Bone marrow (tissue), 2 donors: ENCODE data around the gene GRM2.
"Not testable (repeated sequence)": the region's sequence is repeated elsewhere in the genome, so short reads cannot be mapped to it uniquely, and the experiment has no call there.

ENCODE experiments used
- DNase-seq, 2 donors: peaks; one replicate each; lab custom pipeline; 2025; lab: John Stamatoyannopoulos, UW

GRM2 gene

DNA sequence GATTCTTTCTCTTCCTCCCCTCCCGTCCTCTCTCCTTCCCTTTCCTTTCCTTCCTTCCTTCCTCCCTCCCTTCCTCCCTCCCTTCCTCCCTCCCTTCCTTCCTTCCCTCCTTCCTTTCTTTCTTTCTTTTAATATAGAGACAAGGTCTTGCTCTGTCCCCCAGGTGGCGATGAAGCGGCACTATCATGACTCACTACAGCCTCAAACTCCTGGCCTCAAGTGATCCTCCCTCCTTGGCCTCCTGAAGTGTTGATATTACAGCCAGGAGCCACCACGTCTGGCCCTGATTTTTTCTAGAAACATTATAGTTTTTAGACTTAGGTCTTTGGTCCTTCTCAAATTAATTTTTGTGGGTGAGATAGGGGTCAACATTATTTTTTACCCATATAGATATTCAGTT, 15.5 kb downstream of the GRM2 start:
- DNase-seq = no peak

DNA sequence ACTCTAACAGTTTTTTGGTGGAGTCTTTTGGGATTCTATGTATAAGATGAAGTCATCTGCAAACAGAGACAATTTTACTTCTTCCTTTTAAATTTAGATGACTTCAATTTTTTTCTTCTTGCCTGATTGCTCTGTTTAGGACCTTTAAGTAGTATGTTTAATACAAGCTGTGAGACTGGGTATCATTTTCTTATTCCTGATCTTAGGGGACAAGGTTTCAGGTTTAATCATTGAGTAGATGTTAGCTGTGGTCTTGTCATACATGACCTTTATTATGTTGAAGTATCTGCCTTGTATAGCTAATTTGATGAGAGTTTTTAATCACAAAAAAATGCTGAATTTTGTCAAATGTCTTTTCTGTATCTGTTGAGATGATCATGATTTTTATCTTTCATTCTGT, 20.6 kb downstream of the GRM2 start:
- no peak for DNase-seq

DNA sequence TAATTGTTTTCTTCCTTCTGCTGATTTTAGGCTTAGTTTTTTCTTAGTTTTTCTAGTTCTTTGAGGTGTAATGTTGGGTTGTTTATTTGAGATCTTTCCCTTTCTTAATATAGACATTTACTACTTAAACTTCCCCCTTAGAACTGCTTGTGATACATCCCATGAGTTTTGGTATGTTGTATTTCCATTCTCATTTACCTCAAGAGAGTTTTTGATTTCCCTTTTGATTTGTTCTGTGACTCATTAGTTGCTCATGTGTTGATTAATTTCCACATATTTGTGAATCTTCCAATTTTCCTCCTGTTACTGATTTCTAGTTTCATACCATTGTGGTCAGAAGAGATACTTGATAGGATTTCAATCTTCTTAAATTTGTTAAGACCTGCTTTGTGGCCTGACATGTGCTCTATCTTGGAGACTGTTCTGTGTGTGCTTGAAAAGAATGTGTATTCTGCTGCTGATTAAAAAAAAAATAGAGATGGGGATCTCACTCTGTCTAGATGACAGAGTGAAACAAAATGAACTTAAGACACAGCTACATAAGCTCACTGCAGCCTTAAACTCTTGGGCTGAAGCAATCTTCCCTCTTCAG, 22.3 kb downstream of the GRM2 start:
- no peak for DNase-seq

DNA sequence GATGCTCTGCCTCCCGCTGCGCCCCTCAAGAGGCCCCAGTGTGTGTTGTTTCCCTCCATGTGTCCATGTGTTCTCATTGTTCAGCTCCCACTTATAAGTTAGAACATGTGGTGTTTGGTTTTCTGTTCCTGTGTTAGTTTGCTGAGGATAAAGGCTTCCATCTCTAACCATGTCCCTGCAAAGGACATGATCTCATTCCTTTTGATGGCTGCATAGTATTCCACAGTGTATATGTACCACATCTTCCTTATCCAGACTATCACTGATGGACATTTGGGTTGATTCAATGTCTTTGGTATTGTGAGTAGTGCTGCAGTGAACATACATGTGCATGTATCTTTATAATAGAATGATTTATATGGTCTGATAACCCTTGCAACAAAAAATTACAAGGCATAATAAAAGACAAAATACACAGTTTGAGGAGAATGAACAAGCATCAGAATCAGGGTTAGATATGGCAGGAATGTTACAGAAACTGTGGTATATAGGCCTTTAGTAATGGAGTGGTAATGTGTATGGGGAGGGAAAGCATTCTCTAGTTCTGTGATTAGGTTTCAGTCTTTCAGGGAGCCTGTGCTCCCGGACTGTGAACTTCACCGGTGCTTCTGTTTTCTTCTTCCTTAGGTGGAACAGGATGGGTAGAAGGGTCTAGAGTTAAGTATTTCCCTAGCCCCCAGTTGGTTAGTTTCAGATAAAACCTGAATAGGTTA, 27.1 kb downstream of the GRM2 start:
- DNase-seq = no peak

DNA sequence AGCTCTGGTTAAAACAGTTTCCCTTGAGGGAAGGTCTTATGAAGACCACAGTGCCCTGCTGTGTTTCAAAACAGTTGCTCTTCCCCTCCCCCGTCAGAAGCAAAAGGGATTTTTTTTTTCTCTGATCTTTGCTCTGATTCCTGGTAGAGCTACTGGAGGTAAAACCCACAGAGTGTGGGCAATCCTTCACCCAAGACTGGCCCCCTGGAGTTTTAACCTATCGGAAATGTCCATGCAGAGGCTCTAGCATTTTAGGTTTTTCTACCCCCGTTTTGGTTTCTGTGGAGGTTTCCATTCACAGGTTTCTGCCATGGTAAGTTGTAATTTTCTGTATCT, 27.7 kb downstream of the GRM2 start:
- DNase-seq = no peak

DNA sequence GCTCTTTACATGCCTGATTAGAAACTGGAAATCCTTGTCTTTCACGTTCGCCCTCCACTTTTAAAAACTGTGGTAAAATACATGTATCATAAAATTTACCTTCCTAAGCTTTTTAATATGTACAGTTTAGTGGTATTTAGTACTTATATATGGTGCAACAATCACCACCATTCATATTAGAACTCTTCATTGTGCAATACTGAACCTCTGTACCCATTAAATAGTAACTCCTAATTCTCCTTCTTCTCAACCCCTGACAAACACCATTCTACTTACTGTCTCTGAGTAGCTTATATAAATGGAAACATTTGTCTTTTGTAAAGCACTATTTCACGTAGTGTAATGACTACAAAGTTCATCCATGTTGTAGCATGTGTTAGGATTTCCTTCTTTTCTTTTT, 28.2 kb downstream of the GRM2 start:
- DNase-seq = no peak

DNA sequence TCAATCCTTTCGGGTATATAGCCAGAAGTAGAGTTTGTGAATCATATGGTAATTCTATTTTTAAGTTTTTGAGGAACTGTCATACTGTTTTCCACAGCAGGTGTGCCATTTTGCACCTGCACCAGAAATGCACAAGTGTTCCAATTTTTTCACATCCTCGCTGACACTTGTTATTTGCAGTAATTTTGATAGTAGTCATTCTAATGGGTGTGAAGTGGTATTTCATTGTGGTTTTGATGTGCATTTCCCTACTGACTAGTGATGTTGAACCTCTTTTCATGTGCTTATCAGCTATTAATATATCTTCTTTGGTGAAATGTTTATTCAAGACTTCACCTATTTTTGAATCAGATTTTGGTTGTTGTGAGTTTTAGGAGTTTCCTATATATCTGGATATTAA, 29.1 kb downstream of the GRM2 start:
- DNase-seq = no peak

DNA sequence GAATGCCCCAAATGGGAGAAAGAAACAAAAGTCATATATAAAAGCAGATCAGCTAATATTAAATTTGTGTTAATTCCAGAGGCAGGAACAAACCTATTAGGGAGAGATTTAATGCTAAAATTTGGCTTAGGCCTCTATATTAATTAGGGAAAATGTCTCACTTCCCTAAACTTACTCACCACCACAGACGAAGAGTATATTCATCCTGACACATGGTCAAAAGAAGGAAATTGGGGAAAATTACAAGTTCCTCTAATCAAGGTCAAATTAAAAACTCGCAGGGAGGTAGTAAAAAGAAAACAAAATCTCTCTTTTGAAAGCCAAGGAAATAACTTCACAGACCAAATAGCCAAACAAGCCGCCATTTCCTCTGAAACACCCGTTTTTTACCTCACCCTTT, 32.2 kb downstream of the GRM2 start:
- no peak for DNase-seq

DNA sequence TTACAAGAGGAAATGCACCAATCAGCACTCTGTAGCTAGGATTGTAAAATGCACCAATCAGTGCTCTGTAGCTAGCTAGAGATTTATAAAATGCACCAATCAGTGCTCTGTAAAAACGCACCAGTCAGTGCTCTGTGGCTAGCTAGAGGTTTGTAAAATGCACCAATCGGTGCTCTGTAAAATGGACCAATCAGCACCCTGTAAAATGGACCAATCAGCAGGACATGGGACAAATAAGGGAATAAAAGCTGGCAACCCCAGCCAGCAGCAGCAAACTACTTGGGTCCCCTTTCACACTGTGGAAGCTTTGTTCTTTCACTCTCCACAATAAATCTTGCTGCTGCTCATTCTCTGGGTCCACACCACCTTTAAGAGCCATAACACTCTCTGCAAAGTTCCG, 35.5 kb downstream of the GRM2 start:
- DNase-seq = not testable (repeated sequence)

DNA sequence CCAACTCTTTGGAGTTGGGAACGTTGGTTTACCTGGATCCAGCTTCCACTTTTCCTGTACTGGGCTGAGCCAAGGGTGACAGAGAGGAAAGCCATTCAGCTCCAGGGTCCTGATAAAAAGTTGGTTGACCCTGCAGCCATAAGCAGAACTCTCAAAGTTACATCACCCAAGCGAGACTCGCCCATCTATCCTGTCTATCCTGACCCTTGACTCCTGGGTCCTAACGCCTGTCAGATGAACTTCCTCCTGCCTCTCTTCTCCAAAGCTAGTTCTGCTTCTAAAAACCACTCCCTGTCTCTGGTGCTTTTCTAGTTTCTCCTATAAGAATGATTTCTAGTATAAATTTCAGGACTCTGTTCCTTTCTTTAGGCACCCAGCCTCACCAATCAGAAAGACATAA, 36.1 kb downstream of the GRM2 start:
- not testable (repeated sequence) for DNase-seq

DNA sequence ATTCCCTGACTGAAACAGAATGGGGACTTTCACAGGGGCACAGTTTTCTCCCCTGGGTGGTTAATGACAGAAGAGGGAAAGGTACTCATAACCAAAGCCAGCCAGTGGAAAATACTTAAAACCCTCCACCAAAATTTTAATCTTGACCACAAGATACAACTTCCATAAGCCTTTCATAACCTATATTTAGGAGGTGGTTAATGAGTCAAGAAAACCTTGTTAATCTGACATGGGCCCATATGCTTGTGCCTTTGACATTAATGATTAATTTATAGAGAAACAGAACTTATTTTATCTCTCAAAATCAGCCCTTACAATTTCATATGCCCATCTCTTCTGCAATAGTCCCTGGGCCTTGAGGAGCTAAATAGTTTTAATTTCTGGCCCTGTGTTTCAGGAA, 41.0 kb downstream of the GRM2 start:
- DNase-seq = no peak

DNA sequence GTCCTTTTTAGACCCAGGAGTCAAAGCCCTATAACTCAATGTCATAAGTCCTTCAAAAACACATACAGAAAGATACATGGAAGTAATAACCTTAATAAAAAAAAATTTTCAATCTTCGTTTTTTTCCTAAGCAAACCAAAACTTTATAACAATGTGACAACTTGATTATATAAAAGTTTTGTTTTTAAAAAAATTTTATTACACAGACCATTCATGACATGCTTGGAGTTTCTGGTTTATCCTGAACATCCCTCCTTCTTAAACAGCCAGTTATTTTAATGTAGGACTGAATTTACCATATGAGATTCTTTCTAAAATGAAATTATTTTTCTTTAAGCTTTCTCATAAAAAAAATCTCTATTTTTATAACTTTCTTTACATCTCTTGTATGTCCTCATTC, 41.5 kb downstream of the GRM2 start:
- no peak for DNase-seq

DNA sequence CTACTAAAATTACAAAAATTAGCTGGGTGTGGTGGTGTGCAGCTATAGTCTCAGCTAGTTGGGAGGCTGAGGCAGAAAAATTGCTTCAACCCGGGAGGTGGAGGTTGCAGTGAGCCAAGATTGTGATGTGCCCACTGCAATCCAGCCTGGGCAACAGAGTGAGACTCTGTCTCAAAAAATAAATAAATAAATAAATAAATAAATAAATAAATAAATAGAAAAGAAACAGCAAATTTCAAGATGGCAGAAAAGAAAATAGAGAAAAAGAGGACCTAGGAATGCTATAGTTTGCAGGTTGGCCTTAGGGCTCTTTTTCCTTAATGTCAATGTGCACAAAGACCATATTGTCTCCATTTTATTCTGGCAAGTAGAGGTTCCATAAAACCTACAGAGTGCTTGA, 44.0 kb downstream of the GRM2 start:
- DNase-seq = no peak

DNA sequence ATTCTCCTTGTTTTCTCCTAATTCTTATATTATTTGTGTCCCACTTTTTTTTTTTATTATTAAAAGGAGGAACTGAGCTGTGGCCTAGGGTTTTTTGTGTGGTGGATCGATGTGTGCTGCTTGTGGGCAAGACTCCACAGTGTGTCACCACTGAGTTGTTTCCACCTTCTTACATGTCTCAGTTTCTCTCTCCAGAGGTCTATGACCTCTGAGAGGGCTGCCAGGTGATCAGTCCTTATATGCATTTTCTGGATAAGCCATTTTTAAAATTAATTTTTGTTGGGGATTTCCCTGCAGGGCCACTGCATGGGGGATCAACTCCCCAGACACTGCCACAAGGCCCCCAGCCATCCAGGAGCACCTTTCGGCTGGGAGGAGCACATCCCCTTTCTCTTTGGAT, 44.4 kb downstream of the GRM2 start:
- DNase-seq = no peak

DNA sequence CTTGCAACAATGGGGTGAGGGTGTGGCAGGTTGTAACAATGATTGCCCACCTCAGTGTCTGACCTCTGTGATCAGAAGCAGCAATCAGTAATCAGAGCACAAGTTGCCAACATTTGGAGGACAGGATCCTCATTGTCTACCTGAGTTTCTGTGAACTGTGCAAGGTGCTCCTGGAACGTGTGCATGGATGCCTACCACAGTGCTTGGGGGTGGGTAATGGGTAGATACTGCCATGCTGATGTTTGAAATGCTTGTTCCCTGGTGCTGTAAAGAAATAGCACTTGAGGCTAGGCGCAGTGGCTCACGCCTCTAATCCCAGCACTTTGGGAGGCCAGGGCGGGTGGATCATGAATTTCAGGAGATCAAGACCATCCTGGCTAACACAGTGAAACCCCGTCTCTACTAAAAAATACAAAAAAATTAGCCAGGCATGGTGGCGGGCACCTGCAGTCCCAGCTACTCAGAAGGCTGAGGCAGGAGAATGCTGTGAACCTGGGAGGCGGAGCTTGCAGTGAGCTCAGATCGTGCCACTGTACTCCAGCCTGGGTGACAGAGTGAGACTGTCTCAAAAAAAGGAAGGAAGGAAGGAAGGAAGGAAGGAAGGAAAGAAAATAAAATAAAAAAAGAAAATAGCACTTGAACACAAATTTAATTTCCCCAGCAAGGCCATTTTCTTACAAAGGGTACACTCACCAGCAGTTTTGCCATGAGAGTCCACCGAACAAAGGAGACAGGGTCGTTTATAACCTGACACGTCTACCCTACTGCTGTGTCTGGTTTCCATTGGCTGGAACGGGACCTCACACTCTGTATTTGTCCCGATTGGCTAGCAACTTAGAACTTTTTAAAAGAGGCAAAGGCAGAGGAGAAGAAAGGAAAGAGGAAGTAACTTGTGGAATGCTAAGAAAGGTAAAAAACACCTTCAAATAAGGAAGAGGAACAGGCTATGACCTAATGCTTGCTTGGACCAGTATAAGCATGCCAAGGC, 47.2 kb downstream of the GRM2 start:
- not testable (repeated sequence) for DNase-seq

DNA sequence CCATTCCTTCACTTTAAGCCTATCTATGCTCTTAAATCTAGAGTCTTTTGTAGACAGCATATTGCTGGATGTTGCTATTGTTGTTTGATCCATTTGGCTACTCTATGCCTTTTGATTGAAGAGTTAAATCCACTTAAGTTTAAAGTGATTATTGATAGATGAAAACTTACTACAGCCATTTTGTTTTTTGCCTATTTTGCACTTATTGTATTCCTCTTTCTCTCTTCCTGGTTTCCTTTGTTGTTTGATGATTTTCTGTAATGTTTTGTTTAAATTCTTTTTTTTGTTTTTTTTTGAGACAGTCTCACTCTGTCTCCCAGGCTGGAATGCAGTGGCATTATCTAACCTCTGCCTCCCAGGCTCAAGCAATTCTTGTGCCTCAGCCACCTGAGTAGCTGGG, 52.3 kb downstream of the GRM2 start:
- DNase-seq = no peak
